Measurements from ENCODE around the gene ZSWIM8. TPM values are rescaled to one million over a fixed set of nuclear protein-coding genes. Genes with fewer than 3 reads are reported as not detected.

ZSWIM8 gene
- total and polyA plus RNA-seq, 10 of the 15 experiments (the other 5 are each of a cell fraction or from before 2014, with no cell fraction given), result 7.8 to 47.1 (median 23.6) TPM

GRCh38 chr10:73823391-73823790 is 38.0 kb downstream of the ZSWIM8 start:
- SMC1A ChIA-PET (ENCODE audit: uncharacterized antibody, unreplicated experiment), result interaction anchor here (2.0 kb wide), 1 partner anchor 56 kb away, joined by 4 read pairs; no protein-coding TSS in a partner anchor
- H3K9me3 ChIP-seq (replicated peaks; ENCODE audit: control insufficient read depth, insufficient read depth, low read length), result no peaks in the 10 kb centered on the region
- no peak for TF ChIP-seq TBL1XR1 (IDR thresholded peaks at IDR 0.05; ENCODE audit: low read depth, low read length)
- TF ChIP-seq CHD4 (IDR thresholded peaks at IDR 0.05), result no peak
- no peak overlapping the region for H3K27ac ChIP-seq (ENCODE audit: control insufficient read depth, insufficient read depth)
- no TSS peak for BruUV-seq (replicated peaks)
- H2AFZ ChIP-seq (ENCODE audit: control insufficient read depth, low read depth, low read length), result no peak overlapping the region
- no peak for FAIRE-seq
- no peak overlapping the region for H3K9ac ChIP-seq (ENCODE audit: control insufficient read depth, insufficient read depth, low read length)
- peaks cover 2% of the 10 kb centered on the region in 2 experiments; a peak in 2 of 4 replicates for H3K36me3 ChIP-seq (ENCODE audit: control insufficient read depth in 2 of 2, insufficient read depth in 2 of 2, low read length in 1 of 2)
- POLR2A ChIA-PET, result interaction anchor here (1.1 kb wide), 1 partner anchor 51 kb away, joined by 3 read pairs; the partner anchor contains the start of gene CAMK2G
- intact Hi-C loops (cut with micrococcal nuclease; ENCODE audit: unreplicated experiment) (no loop called here), in situ Hi-C loops (cut with MboI) (no loop called here)
- H4K20me1 ChIP-seq (ENCODE audit: control insufficient read depth, insufficient read depth), result no peaks in the 10 kb centered on the region
- CTCF ChIA-PET, result no interaction called here
- no peak overlapping the region for H3K4me2 ChIP-seq (ENCODE audit: control insufficient read depth, insufficient read depth)
- H3K27me3 ChIP-seq (replicated peaks in 1 of 2; ENCODE audit: control insufficient read depth in 2 of 2, insufficient read depth in 2 of 2, low read length in 1 of 2), result no peaks in the 10 kb centered on the region
- 99% methylated on average over 7 of the region's 7 CpGs for WGBS (ENCODE audit: insufficient coverage, insufficient replicate concordance, low lambda C conversion rate, missing lambda C conversion rate)
- no peak overlapping the region for H3K4me3 ChIP-seq
- no peaks in the 10 kb centered on the region for H3K79me2 ChIP-seq (ENCODE audit: control insufficient read depth, insufficient read depth, low read length)
- no peak for ATAC-seq
- no peak for DNase-seq (ENCODE audit: low read depth, low spot score)
- RAD21 ChIA-PET (ENCODE audit: unreplicated experiment), result no interaction called here
- H3K4me1 ChIP-seq (ENCODE audit: control insufficient read depth, insufficient read depth, low read length), result no peaks in the 10 kb centered on the region

- in situ Hi-C loops (cut with MboI) (no loop called here), intact Hi-C loops (cut with micrococcal nuclease; ENCODE audit: unreplicated experiment) (no loop called here)
- DNase-seq (ENCODE audit: low read depth, low spot score) (no peak), FAIRE-seq (no peak), ATAC-seq (no peak)
- no peak overlapping the region for H2AFZ ChIP-seq (ENCODE audit: control insufficient read depth, low read depth, low read length)
- ChIA-PET POLR2A (no interaction called here), SMC1A (ENCODE audit: uncharacterized antibody, unreplicated experiment) (no interaction called here), RAD21 (ENCODE audit: unreplicated experiment) (no interaction called here), CTCF (no interaction called here)
- H3K9me3 ChIP-seq (replicated peaks; ENCODE audit: control insufficient read depth, insufficient read depth, low read length), result no peaks in the 10 kb centered on the region
- no peaks in the 10 kb centered on the region for H3K27me3 ChIP-seq (replicated peaks in 1 of 2; ENCODE audit: control insufficient read depth in 2 of 2, insufficient read depth in 2 of 2, low read length in 1 of 2)
- H3K4me1 ChIP-seq (ENCODE audit: control insufficient read depth, insufficient read depth, low read length), result no peaks in the 10 kb centered on the region
- no peak overlapping the region for H3K4me3 ChIP-seq
- no peaks in the 10 kb centered on the region for H4K20me1 ChIP-seq (ENCODE audit: control insufficient read depth, insufficient read depth)
- no peak overlapping the region for H3K4me2 ChIP-seq (ENCODE audit: control insufficient read depth, insufficient read depth)
- H3K36me3 ChIP-seq (ENCODE audit: control insufficient read depth in 2 of 2, insufficient read depth in 2 of 2, low read length in 1 of 2), result peaks cover 2% of the 10 kb centered on the region in 2 experiments; a peak in 2 of 4 replicates
- no TSS peak for BruUV-seq (replicated peaks)
- no peaks in the 10 kb centered on the region for H3K79me2 ChIP-seq (ENCODE audit: control insufficient read depth, insufficient read depth, low read length)
- no peak overlapping the region for H3K9ac ChIP-seq (ENCODE audit: control insufficient read depth, insufficient read depth, low read length)
- no peak overlapping the region for H3K27ac ChIP-seq (ENCODE audit: control insufficient read depth, insufficient read depth)
- 93% methylated on average over 14 of the region's 14 CpGs for WGBS (ENCODE audit: insufficient coverage, insufficient replicate concordance, low lambda C conversion rate, missing lambda C conversion rate)
- TF ChIP-seq SIN3A (IDR thresholded peaks at IDR 0.05; ENCODE audit: low read depth, low read length) (no peak), SP1 (IDR thresholded peaks at IDR 0.05; ENCODE audit: low read depth, low read length) (no peak), E2F4 (IDR thresholded peaks at IDR 0.05; ENCODE audit: low read depth, low read length) (no peak), REST (IDR thresholded peaks at IDR 0.05; ENCODE audit: low read depth, low read length) (no peak), ZNF207 (IDR thresholded peaks at IDR 0.05; ENCODE audit: borderline replicate concordance) (no peak), CREM (IDR thresholded peaks at IDR 0.05; ENCODE audit: low read depth) (no peak), KAT2A (conservative IDR thresholded peaks at IDR 0.05; ENCODE audit: control insufficient read depth, low read depth, low read length) (no peak)
- TF ChIP-seq, protein P1, sequence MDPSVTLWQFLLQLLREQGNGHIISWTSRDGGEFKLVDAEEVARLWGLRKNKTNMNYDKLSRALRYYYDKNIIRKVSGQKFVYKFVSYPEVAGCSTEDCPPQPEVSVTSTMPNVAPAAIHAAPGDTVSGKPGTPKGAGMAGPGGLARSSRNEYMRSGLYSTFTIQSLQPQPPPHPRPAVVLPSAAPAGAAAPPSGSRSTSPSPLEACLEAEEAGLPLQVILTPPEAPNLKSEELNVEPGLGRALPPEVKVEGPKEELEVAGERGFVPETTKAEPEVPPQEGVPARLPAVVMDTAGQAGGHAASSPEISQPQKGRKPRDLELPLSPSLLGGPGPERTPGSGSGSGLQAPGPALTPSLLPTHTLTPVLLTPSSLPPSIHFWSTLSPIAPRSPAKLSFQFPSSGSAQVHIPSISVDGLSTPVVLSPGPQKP (IDR thresholded peaks at IDR 0.05; ENCODE audit: low read depth, low read length), result no peak
Observed at GRCh38 chr10:73824146-73824725, 38.8 kb downstream of the ZSWIM8 start.

Measured in GM12878 (cell line).